ENCODE measurements around the gene HSDL1.

Gene HSDL1

DNA sequence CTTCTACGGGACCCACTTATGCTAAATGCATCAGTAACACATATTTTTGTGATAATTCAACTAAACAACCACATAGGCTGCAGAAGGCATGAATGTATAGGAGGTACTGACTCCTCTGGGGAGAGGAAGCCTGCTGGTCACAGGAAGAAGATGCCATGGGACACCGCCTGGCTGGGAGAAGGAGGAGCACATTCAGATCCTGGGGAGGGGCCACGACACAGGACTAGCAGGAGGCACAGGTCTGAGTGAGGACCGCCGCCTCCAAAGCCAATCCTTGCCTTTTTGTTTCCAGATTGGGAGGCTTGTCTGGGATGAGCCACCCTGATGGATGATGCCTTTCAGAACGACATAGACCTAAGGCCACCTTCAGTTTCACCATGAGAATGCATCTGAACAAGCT, 62.9 kb downstream of the HSDL1 start:
- no peak for DNase-seq (ENCODE audit: low read depth, low spot score)

DNA sequence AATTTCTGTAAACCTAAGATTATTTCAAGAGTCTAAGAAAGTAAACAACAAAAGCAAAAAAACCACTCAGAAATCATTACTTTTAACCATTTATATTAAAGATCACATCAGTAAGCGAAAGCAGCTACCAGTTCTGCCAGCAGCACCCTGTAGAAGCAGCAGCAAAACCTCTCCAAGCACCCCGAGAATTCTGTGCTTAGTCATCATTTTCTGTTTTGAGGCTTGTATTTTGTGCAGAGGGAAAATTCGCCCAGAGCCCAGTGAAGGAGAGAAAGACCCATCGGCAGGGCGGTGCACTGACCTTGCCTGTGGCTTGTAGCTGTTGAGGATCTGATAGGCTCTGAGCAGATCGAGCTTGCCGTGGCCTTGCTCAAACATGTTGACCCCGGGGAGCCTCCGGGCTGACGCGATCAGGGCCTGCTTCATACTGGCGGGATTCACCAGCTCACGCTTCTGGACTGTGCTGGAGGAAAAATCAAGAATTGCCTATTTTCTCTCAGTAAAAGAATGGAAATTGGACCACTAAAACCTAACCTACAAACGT, 63.5 kb downstream of the HSDL1 start:
- no peak for DNase-seq (ENCODE audit: low read depth, low spot score)

DNA sequence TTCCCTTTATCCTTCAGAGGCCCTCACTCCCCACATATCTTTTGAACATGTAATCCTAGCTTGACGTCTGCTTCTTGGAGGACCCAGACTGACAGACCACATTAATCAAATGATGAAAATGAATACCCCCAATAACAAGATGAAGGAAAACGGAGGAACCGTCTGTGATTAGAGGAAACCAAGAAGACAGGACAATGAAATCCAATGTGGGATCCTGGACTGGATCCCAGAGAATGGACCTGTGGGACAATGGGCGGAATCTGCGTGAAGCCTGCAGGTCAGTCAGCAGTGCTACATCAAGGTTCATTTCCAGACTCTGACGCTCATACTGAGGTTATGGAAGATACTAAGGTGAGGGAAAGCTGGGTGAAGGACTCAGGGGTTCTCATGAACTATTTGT, 64.2 kb downstream of the HSDL1 start:
- DNase-seq (ENCODE audit: low read depth, low spot score): no peak

DNA sequence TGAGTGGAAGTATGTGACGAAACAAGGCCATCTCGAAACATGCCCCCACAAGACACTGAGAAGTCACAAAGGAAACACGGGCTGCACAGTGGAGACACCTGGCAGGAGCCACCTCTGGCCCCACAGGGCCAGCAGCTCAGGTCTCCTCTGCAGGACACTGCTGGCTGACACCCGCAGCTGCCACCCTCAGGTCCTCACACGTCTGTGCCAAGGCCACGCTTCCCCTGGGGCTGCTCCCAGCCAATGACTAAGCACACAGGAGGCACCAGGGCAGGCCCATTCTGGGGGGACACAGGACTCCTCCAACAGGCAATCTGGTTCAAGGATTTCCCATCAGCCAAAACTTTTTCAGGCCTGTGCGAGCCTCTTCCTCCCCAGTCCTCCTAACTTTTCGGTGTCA, 64.6 kb downstream of the HSDL1 start:
- no peak for DNase-seq (ENCODE audit: low read depth, low spot score)

DNA sequence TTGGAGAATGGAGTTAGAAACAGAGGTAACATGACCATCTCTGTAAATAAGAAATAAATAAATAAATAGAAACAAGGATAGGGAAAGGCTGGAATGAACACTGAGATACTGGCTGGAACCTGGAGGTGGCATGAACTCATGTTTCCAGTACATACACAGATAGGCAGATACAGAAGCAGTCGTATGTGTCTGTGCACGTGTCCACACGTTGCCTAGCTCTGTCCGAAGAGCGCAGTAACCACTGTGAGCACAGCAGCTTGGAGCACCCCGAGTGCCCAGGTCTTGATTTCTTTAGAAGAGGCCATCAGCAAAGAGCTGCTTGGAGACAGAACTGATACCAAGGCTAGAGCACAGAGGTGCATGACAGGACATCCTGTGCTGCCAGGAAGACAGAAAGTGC, 65.3 kb downstream of the HSDL1 start:
- no peak for DNase-seq (ENCODE audit: low read depth, low spot score)

DNA sequence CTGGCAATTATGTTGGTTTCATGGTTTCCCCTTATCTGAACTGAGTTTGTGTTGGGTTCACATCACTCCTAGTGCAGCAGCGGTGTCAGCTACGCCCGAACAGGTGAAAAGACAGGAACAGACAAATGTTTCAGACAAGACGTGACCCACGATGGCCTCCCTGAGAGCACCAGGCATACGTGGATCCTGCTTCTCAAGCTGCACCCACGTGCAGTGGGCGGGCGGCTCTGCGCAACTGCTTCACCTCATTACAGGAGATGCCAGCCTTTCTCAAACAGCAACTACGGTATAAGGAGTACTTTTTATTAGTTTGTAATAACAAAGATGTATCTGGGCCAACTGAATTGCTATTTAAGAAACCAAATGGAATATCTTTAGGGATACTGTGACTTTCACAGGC, 69.6 kb downstream of the HSDL1 start:
- DNase-seq (ENCODE audit: low read depth, low spot score): no peak

DNA sequence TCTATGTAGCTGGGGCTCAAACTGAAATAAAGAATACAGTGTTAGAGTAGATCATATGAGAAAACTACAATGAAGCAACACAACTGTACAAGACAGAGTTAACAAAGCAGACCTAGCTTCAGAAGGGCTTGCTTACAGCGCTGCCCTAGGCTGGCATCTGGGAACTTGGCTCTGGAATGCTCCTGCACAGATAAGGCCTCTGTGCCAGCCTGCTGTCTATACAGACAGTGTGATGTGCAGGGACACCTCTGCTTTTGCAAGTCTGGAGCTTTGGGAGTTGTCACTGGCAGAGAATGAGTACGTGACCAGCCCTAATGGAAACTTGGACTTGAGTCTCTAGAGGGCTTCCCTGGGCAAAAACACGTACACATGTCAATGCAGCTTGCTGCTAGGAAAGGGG, 70.3 kb downstream of the HSDL1 start:
- DNase-seq (ENCODE audit: low read depth, low spot score): no peak

Measured in activated naive CD8-positive, alpha-beta T cell treated with anti-CD3 and anti-CD28 coated beads, Interleukin-2, amount 50 U/mL, for 16 hours (primary cell).